NCI-H69 (cell line): ENCODE results near the gene EPM2A.
"Not testable (repeated sequence)": the region's sequence is repeated elsewhere in the genome, so short reads cannot be mapped to it uniquely, and the experiment has no call there.

Experiments
- DNase-seq: peaks from one replicate; lab custom pipeline; 2025; lab: John Stamatoyannopoulos, UW

Gene EPM2A

DNA sequence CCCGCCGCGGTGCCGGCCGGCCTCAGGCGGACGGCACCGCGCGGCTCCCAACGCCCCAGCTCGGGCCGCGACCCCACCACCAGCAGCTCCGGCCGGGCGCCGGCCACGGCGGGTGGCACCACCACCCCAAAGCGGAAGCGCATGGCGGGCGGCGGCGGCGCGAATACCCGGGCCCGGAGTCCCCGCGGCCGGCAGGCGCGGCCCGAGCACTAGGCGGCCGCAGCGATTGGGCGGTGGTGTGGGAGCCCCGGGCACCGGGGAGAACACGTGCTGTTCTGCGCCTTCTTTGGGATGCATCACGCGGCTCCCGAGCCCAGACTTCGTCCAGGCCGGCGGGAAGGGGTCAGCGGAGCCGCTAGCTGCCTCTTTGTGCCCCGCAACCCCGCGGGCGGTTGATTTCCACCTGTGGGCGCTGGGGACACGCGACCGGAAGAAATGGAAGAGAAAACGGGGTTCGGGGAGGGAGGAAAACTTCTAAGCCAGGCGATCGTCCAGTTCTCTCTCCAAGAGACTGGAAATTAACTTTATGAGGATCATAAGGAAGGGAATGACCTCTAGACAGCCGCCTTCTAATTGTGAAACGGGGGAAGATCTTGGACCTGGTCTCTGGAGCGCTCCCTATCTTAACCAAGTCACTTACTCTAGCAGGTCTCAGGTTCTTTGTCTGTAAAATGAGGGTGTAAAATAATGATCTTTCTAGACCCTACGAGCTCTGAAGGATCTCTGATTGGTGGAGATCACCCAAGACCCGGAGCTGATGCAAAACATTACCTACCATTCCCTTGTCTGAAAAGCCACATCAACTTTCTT is at the start of gene EPM2A:
TSS of gene EPM2A (minus strand) at position 165 of the 810 bp plus-strand sequence. CDS start at position 143, 22 bp downstream.
- DNase-seq: peak; percentile 95

- no peak for DNase-seq
Measured at GRCh38 chr6:145784683-145785082, 49.4 kb upstream of the EPM2A start.

DNA sequence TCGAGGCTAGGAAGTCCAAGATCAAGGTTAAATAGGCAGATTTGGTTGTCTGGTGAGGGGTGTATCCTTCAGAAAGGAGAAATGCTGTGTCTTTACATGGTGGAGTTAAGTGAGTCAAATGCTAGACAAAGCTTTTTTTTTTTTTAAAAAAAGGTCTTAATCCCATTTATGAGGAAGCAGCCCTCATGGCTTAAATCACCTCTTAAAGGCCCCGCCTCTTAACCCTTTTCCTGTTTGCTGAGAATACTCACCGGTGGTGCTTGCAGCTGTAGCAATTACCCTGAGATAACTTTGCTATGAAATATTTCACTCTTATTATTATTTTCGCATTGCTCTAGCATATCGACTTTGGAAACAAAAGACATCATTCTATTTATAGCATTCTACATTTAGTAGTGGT is 48.5 kb upstream of the EPM2A start:
- DNase-seq: no peak

DNA sequence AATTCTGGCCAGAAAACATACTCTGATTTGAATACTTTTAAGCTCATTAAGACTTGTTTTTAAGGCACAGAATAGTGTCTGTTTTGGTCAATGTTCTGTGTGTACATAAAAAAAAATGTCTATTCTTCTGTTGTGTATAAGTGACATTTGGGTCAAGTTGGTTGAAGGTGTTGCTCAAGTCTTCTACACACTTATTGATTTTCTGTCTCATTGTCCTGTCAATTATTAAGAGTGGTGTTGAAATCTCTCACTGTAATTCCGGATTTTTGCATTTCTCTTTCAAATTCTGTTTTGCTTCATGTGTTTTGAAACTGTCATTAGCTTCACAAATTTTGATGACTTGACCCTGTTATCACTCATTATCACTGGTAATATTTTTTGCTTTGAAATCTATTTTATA is 37.5 kb upstream of the EPM2A start:
- no peak for DNase-seq

- no peak for DNase-seq
Measured at GRCh38 chr6:145765449-145765848, 30.1 kb upstream of the EPM2A start.

- DNase-seq: no peak
Measured at GRCh38 chr6:145763742-145764141, 28.4 kb upstream of the EPM2A start.

DNA sequence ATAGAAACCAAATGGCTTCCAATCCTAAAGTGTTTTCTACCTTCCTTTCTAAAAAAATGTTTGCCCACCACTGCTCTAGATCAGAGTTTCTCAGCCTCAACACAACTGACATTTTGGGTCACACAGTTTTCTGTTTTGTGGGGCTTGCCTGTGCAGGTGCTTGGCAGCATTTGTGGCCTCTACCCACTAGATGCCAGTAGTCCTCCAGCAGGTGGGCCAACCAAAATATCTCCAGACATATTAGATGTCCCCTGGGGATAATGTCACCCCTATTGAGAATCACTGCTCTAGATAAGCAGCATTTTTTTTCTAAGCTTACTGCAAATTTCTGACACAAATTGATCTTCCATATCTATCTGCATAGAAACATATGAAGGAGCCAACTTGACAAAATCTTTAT is 26.3 kb upstream of the EPM2A start:
- DNase-seq: peak; percentile 14

- DNase-seq: no peak
Measured at GRCh38 chr6:145758113-145758512, 22.8 kb upstream of the EPM2A start.

DNA sequence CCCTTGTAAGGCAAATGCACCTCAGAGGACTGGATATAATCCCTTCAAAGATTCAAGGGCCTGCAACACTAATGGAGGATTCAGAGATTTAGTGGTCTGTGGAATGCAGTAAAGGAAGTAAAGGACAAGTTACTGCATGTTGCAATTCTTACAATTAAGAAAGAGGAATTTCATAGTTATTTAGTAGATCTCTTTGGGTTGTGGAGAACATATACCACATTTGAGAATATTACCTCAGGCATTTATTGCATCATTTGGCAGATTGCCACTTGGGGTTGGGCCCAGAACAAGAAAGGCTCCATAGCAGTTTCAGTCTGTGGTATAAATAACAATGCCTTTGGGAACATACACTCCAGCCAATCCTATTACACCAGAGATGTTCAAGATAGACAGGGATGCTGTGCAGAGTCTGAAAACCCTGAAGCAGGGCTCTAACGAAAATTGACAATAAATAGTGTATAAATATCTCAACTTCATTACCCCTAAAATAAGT is 20.9 kb upstream of the EPM2A start:
- DNase-seq: peak; percentile 67

DNA sequence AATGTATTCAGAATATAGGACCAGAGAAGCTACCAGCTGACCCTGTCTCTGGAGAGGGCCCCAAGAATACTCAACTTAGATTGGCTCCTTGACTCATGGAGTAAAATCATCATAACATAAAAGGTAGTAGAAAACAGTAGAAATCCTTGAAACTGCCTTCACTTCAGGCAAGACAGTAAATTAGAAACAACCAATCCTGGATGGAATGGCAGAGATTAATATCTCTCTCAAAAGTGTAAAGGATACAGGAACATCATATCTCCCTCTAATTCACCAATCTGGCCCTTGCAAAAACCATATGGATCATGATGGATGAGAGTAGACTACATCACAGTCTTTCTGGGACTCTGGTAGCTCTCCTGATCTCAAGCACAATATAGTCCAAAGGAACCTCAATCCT is 20.4 kb upstream of the EPM2A start:
- no peak for DNase-seq

DNA sequence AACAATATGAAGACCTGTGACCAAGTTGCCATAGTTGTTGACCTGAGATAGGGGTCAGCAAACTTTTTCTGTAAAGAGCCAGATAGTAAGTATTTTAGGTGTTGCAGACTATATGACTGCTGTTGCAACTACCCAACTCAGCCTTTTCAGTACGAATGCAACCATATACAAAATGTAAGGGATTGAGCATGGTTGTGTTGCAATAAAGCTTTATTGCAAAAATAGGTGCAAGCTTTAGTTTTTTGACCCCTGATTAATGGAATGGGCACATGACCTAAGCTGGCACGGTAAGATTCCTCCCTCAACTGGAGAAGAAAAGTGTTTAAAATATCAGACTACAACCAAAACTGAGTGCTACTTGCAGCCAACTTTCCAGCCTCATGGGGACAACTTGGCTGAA is 17.3 kb upstream of the EPM2A start:
- no peak for DNase-seq

DNA sequence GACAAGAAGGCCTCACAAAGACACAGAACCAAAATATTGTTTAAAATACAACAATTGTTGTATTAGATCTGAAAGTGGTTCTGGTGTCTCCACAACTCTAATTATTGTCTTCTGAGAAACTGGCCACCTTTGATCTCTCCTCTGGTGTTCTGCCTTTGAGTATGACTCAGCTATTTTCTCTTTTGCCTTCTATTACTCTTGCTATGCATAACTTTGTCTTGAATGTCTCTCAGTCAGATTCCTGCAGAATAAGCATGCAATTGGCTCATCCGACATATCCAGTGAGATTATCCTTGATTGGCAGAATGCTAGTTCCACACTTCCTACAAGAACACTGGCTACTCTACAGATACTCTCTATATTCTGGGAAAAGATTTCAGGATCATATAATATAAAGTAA is 14.3 kb upstream of the EPM2A start:
- no peak for DNase-seq

GRCh38 chr6:145745861-145746260 is 10.5 kb upstream of the EPM2A start:
- DNase-seq: no peak

DNA sequence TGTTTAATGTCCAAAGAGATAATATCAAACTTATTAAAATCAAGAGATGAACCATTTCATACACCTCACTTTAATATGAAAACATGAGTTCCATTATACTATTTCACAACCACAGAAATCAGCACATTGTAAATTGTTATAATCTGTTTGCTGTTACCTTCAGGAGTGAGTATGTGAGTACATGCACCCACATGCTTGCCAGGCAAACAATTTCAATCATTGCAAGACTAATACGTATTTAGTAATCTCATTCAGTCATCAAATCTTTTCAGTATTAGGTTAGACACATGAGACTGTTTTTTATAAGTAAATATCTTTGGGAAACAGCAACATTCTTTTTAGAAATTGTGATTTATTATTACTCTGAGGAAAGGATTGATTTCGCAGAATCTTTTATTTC is 9.3 kb upstream of the EPM2A start:
- no peak for DNase-seq

DNA sequence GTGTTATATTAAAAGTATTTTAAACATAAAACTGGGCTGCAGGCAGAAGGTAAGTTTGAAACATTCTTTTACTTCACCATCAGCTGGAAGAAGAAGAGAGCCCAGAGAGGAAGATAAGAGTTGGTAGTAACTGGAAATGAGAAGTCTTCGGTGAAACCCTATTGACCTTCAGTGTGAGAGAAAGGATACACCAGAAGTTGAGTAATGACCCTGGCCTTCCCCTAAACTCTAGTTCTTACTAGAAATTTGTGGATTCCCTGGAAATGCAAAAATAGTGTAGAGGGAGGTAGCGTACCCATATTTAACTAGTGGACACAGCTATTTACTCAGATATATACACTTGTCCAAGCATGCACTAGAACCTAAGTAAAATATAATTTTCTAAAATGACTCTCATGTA is 8.0 kb upstream of the EPM2A start:
- DNase-seq: no peak

DNA sequence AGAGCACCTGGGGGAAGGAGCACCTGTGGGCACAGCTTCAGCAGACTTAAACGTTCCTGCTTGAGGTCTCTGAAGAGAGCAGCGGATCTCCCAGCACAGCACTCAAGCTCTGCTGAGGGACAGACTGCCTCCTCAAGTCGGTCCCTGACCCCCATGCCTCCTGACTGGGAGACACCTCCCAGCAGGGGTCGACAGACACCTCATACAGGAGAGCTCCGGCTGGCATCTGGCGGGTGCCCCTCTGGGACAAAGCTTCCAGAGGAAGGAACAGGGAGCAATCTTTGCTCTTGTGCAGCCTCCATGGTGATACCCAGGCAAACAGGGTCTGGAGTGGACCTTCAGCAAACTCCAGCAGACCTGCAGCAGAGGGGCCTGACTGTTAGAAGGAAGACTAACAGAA is 7.2 kb upstream of the EPM2A start:
- DNase-seq: not testable (repeated sequence)

DNA sequence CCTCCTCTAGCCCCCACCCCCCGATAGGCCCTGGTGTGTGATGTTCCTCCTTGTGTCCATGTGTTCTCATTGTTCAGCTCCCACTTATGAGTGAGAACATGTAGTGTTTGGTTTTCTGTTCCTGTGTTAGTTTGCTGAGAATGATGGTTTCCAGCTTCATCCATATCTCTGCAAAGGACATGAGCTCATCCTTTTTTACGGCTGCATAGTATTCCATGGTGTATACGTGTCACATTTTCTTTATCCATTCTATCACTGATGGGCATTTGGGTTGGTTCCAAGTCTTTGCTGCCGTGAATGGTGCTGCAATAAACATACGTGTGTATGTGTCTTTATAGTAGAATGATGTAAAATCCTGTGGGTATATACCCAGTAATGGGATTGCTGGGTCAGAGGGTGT is 4.4 kb upstream of the EPM2A start:
- not testable (repeated sequence) for DNase-seq

GRCh38 chr6:145738265-145738664 is 2.9 kb upstream of the EPM2A start:
- no peak for DNase-seq

GRCh38 chr6:145736661-145737144 is 1.4 kb upstream of the EPM2A start:
- peak; percentile 35 for DNase-seq

GRCh38 chr6:145734486-145735355 is 599 bp downstream of the EPM2A start:
- peak; percentile 96 for DNase-seq

DNA sequence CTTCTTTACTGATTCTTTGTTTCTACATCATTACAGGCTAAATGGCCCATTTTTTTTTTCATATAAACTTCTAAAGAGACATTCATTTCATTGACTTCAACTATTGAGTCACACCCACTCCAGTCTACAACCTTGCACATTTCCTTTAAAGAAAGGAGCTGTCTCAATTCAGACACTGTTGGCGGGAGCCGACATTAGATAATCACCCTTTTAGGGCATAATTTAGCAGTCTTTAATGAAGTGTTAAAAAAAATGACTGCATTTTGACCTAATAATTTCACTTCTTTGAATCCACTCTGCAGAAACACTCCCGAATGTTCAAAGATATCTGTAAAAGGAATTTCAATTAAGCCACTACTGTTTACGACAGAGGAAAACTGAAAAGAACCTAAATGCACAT is 1.5 kb downstream of the EPM2A start:
- DNase-seq: peak; percentile 77

DNA sequence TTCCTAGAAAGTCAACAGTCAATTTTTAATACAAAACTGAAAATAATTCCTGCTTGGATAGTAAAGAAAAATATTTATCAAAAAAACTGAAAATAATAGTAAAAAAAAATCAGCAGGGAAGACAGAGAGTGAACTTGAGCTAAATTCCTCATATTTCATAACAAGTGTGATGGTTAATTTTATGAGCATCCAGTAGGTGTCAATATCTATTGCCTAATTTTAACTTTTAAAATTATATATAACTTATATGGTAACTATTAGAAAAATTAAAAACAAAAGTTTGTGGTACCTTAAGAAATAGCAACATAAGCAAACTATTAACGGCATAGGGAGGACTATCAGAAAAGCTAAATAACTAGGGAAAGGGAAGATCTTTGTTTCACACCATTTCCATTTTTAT is 2.1 kb downstream of the EPM2A start:
- DNase-seq: peak; percentile 34

DNA sequence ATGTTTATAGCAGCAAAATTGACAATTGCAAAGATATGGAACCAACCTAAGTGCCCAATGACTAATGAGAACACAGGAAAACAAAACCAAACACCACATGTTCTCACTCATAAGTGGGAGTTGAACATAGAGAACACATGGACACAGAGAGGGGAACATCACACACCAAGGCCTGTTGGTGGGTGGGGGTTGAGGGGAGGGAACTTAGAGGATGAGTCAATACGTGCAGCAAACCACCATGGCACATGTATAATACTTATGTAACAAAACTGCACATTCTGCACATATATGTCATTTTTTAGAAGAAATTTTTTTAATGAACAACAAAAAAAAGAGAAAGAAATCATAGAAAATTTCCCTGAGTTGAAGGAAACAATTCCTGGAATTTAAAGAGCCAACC is 3.9 kb downstream of the EPM2A start:
- DNase-seq: no peak
